Prostate gland (tissue), 2 donors: ENCODE measurements around the gene OOSP4A.

Source experiments
- POLR2A ChIP-seq: fragments of 450-650 bp; IDR thresholded peaks from one replicate; pipeline ENCODE4 v1.6.1; 2016; ENCODE audit warnings: antibody characterized with exemption, mild to moderate bottlenecking
- TF ChIP-seq, protein P1 (sequence below), 4 experiments: fragments of 200-600 bp in 2 of 4; fragments of 450-650 bp in 2 of 4; sonication (generic) in 2 of 4; IDR thresholded peaks; 1 replicate in 3 of 4; 2 replicates in 1 of 4; pipeline ENCODE4 v1.5.1; 2016 to 2019; ENCODE audit warnings: antibody characterized with exemption in 4 of 4, mild to moderate bottlenecking in 2 of 4, moderate library complexity in 2 of 4

DNA sequence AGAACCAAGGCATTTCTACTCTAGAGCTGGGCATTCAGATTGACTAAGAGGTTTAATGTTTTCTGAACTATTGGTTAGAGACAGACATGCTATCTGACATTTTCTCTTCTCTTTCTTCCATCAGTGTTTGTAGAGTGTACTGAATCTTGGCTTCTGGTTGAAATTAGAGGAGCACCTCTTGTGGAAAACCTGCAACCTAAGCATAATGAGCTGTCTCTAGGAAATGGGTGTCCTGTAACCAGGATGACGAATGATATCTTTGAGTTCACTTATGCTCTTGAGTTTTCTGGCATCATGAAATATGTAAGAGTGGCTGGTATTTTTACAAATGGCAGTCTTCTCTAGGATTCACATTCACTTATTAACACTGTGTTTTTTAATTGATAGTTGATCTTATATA lies 19.4 kb downstream of the OOSP4A start:
- TF ChIP-seq, protein P1, sequence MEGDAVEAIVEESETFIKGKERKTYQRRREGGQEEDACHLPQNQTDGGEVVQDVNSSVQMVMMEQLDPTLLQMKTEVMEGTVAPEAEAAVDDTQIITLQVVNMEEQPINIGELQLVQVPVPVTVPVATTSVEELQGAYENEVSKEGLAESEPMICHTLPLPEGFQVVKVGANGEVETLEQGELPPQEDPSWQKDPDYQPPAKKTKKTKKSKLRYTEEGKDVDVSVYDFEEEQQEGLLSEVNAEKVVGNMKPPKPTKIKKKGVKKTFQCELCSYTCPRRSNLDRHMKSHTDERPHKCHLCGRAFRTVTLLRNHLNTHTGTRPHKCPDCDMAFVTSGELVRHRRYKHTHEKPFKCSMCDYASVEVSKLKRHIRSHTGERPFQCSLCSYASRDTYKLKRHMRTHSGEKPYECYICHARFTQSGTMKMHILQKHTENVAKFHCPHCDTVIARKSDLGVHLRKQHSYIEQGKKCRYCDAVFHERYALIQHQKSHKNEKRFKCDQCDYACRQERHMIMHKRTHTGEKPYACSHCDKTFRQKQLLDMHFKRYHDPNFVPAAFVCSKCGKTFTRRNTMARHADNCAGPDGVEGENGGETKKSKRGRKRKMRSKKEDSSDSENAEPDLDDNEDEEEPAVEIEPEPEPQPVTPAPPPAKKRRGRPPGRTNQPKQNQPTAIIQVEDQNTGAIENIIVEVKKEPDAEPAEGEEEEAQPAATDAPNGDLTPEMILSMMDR (IDR thresholded peaks at IDR 0.05), result no peak
- no peak for TF ChIP-seq POLR2A
